Activated CD8-positive, alpha-beta memory T cell treated with anti-CD3 and anti-CD28 coated beads, Interleukin-2, amount 50 U/mL, for 4 hours (primary cell): ENCODE data around the gene MAN2C1.
"Not testable (repeated sequence)": the region's sequence is repeated elsewhere in the genome, so short reads cannot be mapped to it uniquely, and the experiment has no call there.

Source experiments
- DNase-seq: peaks from one replicate; pipeline ENCODE4 v3.0.0-alpha.2; 2020

Gene MAN2C1

GRCh38 chr15:75342221-75342620 lies 26.2 kb downstream of the MAN2C1 start:
- DNase-seq = no peak

GRCh38 chr15:75339531-75340240 lies 28.7 kb downstream of the MAN2C1 start:
- no peak for DNase-seq

GRCh38 chr15:75338661-75339240 lies 29.7 kb downstream of the MAN2C1 start:
- no peak for DNase-seq

DNA sequence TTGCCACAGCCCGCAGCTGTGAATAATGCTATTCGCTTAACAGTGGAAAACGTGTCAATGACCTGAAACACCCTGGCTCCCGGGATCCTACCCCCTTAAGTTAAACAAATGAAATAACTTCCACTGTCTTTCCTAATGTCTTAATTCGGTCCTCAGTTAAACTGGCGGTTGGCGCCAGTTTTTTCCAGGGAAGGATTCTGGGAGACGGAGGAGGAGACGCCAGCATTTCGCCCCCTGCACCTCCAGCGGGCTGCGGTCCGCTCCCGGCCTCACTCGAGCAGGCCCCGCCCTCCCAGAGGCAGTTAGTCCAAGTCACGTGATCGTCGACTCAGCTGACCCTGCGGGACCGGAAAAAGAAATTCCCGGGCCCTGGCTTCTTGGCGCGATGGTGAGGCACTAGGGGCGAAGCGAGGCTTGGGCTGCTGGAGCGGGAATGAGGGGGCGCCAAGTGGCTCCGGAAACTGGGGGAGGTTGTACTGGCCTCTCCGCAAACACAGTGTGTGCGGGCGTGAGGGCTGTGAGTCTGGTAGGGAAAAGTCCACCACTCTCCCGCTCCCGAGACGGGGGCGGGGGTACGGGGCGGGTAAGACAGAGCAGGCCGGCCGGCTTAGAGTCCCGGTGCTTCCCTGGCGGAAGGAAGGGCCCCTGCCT lies 32.6 kb downstream of the MAN2C1 start, which contains the start of gene COMMD4:
COMMD4 (plus strand) TSS at position 359 of the 651 bp plus-strand sequence; CDS start at position 386, 27 bp downstream.
- DNase-seq = peak; percentile 61

DNA sequence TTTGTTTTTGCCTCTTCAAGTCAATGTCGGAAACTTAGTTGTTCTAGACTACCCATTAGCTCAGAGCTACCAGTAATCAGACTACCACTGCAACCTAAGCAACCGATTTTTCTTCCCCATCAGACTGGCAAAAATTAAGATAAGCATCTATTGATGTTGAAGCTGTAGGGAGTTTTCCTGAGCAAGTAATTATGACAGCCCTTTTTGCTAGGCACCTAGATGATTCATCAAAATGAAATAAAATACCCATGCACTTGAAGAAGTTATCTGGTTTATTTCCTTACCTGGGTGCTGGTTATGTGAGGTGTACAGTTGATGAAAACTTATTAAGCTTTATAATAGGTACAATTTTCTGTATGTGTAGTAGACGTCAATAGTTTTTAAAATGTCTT lies 33.1 kb downstream of the MAN2C1 start:
- DNase-seq = no peak

GRCh38 chr15:75333654-75334419 lies 34.6 kb downstream of the MAN2C1 start:
- DNase-seq = not testable (repeated sequence)

DNA sequence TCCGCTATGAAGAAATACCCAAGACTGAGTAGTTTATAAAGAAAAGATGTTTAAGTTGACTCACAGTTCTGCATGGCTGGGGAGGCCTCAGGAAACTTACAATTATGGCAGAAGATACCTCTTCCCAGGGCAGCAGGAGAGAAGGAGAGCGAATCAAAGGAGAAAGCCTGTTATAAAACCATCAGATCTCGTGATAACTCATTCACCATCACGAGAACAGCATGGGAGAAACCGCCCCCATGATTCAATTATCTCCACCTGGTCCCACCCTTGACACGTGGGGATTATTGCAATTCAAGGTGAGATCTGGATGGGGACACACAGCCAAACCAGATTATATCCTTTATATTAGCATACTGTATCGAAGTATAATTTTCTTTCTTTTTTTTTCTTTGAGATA lies 36.3 kb downstream of the MAN2C1 start:
- DNase-seq = not testable (repeated sequence)

DNA sequence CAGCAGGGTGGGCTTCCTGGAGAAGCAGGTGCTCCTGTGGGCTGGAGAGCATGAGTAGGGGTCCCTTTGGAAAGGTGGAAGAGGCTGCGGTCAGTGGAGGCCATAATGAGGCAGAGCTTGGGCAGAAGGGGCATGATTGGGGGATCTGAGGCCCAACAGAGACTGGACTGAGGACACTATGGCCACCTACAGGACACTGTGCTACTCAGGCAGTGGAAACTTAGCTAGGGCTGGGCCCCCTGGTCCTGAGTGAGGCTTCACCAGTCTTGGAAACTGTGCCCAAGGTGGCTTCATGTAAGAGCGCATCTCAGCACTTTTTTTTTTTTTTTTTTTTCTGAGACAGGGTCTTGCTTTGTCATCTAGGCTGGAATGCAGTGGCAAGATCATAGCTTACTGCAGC lies 38.8 kb downstream of the MAN2C1 start:
- no peak for DNase-seq

DNA sequence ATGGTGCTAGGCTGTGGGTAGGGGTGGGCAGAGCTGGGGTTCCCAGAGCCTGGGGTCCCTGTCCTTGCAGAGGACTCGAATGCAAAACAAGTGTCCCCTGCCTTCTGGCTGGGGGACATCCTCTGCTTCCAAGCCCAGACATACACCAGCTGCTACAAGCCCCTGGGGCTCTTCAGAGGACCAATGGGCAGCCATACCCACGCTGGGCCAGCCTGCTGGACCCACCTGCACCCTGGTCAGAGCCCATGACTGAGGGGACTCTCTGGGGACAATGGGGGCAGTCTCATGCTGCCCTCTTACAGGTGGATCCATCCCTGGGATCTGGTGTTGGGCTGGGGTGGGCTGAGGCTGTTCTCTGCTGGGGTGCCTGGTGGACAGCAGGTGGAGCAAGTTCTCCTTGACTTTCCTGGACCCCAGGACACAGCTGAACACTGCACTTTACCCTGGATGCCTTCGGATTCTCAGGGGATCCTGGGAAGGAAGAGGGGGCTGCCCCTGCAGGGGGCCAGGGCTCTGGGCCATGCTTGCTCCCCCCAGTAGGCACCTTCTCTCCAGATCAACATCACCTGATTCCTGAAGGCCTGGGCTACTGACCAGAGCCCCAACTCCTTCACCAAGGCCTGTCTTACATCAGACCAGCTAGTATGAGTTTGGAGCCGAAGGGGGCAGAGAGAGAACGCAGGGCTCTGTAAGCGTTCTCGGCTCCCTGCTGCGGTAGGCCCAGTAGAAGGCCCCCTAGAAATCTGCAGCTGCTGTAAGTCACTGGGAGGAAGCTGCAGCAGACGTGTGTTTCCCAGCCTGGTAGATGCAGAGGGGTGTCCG lies 39.7 kb downstream of the MAN2C1 start:
- DNase-seq = no peak

DNA sequence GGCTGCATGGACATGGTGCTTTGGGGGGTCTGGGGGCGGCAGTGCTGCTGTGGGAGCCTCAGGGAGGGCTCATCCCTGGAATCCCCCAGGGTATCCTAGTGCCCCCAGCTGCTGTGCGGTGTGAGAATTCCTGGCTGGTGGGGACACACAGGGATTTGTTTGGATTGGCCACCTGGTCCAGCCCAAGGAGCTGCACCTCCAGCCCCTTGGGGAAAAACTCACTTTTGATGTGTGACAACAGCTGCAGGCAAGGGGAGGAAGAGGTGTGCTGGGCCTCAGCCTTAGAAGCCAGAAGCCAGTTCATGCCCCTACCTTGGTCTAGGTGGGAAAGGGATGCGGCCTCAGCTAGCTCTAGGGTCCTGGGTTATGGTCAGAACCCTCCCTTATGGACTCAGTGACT lies 40.9 kb downstream of the MAN2C1 start:
- no peak for DNase-seq

DNA sequence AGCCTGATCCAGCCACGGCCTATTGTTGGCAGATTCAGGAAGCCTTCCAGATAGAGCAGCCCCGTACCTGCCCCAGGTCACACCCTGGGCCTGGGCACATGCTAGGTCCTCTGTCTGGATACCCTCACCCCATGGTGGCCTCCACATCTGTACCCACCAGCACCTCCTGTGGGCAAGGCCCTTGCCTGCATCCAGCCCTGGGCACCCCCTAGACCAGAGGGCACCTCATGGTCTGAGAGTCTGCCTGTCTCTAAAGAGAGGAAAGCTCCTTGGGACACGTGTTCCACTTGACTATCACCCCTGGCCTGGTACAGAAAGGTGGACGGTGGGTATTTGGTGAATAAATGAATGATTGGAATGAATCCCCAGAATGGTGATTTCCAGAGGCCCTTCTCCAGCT lies 41.4 kb downstream of the MAN2C1 start:
- DNase-seq = no peak

DNA sequence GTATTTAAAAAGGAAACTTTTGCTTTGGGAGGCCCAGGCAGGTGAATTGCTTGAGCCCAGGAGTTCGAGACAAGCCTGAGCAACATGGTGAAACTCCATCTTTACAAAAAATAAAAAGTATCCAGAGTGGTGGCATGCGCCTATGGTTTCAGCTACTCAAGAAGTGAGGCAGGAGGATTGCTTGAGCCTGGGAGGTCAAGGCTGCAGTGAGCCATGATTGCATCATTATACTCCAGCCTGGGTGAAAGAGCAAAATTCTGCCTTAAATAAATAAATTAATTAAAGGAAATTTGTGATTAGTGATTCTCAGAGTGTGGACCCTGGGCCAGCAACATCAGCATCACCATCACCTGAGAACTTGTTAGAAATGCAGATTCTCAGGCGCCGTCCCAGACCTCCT lies 42.5 kb downstream of the MAN2C1 start:
- no peak for DNase-seq

DNA sequence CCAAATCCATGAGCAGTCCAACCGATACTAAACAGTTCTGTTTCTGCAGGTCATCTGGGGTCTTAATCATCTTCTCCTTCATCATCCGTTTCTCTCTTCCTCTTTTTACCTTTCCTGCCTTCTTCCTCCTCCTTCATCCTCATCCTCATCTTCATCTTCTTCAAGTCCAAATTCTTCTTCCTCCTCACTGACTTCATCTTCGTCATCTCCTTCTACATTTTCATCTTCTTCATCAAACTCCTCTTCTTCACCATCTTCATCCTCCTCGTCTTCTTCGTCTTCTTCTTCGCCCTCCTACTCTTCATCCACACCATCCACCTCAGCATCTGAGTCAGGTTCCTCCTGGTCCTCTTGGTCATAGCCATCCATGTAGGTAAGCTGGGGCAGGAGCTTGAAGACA lies 46.7 kb downstream of the MAN2C1 start:
- no peak for DNase-seq

- DNase-seq = not testable (repeated sequence)
These were observed 49.0 kb downstream of the MAN2C1 start for GRCh38 chr15:75319231-75319897.

GRCh38 chr15:75314552-75315290 lies 53.7 kb downstream of the MAN2C1 start:
- DNase-seq = no peak

DNA sequence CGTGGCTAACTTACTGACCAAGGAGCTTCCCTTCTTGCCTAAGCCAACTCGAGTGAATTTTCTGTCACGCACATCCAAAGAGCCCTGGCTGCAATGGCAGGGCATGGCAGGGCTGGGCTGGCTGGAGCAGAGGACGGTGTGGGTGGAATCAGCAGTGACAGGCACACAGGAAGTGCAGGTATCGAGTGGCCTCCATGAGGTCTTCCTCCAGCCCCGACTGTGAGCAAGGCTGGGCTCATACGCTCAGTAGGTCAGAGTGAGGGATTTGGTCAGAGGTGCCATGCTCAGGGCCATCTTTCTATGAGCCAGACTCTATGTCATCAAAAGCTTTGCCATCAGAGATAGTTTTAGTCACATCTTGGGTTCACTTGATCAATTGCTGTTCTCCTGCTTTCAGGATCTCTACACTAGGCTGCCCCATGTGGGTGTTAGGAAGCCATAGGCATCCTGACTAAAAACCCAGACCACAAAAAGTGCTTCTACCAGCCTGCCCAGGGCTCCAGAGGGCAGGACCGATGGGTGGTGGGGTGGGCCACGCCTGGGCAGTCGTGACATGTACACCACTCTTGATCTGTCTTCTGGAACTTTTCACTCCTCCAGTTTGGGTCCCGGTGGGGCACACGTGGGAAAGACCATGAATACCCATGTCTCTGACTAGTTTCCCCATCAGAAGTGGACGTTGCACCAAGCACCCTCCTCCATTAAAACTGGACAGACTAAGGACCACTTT lies 55.1 kb downstream of the MAN2C1 start:
- no peak for DNase-seq

DNA sequence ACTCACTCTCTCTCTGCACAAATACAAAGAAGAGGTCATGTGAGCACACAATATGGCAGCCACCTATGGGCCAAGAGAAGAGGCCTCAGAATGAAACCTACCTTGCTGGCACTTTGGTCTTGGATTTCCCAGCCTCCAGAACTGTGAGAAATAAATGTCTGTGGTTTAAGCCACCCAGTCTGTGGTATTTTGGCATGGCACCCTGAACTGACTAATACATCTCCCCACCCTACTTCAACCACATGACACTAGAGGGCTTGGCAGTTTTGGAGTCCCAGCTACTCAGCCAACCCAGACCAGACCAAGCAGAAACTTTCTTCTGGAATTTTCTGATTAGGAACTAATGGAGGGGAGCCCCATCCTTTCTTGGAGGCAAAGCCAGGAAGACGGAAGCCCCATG lies 55.9 kb downstream of the MAN2C1 start:
- not testable (repeated sequence) for DNase-seq

- DNase-seq = no peak
These were observed 58.7 kb downstream of the MAN2C1 start for GRCh38 chr15:75309711-75310110.

- DNase-seq = no peak
These were observed 60.5 kb downstream of the MAN2C1 start for GRCh38 chr15:75307778-75308390.

DNA sequence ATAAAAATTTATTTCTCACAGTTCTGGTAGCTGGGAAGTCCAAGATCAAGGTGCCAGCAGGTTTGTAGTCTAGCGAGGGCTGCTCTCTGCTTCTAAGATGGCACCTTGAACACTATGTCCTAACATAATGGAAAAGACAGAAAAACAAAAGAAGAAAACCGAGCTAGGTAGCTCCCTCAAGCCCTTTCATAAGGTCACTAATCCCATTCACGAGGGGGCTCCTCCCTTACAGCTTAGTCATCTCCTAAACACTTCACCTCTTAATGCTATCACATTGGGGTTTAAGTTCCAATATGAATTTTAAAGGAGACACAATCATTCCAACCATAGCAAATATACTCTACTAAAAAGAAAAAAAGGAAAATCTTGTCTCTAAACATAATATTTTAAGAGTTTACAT lies 62.2 kb downstream of the MAN2C1 start:
- no peak for DNase-seq
